Endothelial cell of umbilical vein (primary cell): ENCODE results near the gene COPS9.

Source experiments
- CTCF ChIP-seq, 2 donors: IDR thresholded peaks; 1 replicate in 1 of 2; 2 replicates in 1 of 2; pipeline ENCODE4 v1.5.1; 2011; ENCODE audit warnings: low read length in 2 of 2, mild to moderate bottlenecking in 2 of 2, moderate library complexity in 2 of 2, control low read depth in 1 of 2, inconsistent platforms in 1 of 2, low read depth in 1 of 2; ENCODE audit not compliant: insufficient read depth in 1 of 2; ENCODE audit errors: extremely low read depth in 1 of 2
- EZH2 ChIP-seq: IDR thresholded peaks from 2 replicates; pipeline ENCODE4 v1.6.1; 2012; ENCODE audit warnings: borderline replicate concordance, low read depth, mild to moderate bottlenecking, moderate library complexity, low read length, inconsistent platforms; ENCODE audit not compliant: severe bottlenecking
- FOS ChIP-seq: IDR thresholded peaks from 2 replicates; pipeline ENCODE4 v1.6.1; 2011; ENCODE audit warnings: mild to moderate bottlenecking, low read length, moderate library complexity, borderline replicate concordance; ENCODE audit not compliant: insufficient read depth
- JUN ChIP-seq: IDR thresholded peaks from 2 replicates; pipeline ENCODE4 v1.6.1; 2011; ENCODE audit warnings: borderline replicate concordance, low read depth; ENCODE audit not compliant: insufficient read length, insufficient read depth
- MAX ChIP-seq: IDR thresholded peaks from 2 replicates; pipeline ENCODE4 v1.6.1; 2011; ENCODE audit not compliant: insufficient read depth, insufficient read length
- MYC ChIP-seq: IDR thresholded peaks from one replicate; pipeline ENCODE4 v1.6.1; 2011; ENCODE audit warnings: mild to moderate bottlenecking, low read depth, low read length
- POLR2A ChIP-seq: IDR thresholded peaks from 2 replicates; pipeline ENCODE4 v1.6.1; 2012; ENCODE audit warnings: low read depth, mild to moderate bottlenecking, control low read depth, low read length
- POLR2AphosphoS5 ChIP-seq: IDR thresholded peaks from 2 replicates; pipeline ENCODE4 v1.6.1; 2012; ENCODE audit warnings: low read depth, mild to moderate bottlenecking, control low read depth, low read length, moderate library complexity; ENCODE audit not compliant: insufficient read depth

GRCh38 chr2:240147911-240148587, 11.9 kb upstream of the COPS9 start:
- TF ChIP-seq MAX = peak; percentile 22
- no peak for TF ChIP-seq CTCF (IDR thresholded peaks at IDR 0.05; ENCODE audit: extremely low read depth in 1 of 2, insufficient read depth in 1 of 2, low read depth in 1 of 2, low read length in 2 of 2)
- TF ChIP-seq JUN = no peak
- TF ChIP-seq POLR2AphosphoS5 = no peak
- no peak for TF ChIP-seq EZH2
- TF ChIP-seq POLR2A = no peak
- TF ChIP-seq FOS = no peak
- TF ChIP-seq MYC = no peak
